Stimulated activated CD8-positive, alpha-beta memory T cell treated with anti-CD3 and anti-CD28 coated beads, Interleukin-4, amount 100 ng/mL, for 4 hours (primary cell): ENCODE measurements around the gene IP6K2.

Source experiments
- DNase-seq, 2 donors: peaks; one replicate each; pipeline ENCODE4 v3.0.0-alpha.2; 2020; ENCODE audit warnings: low read depth in 2 of 2, low spot score in 1 of 2

IP6K2 gene

GRCh38 chr3:48672522-48672921, 44.5 kb downstream of the IP6K2 start:
- no peak for DNase-seq

GRCh38 chr3:48664929-48665328, 52.1 kb downstream of the IP6K2 start:
- DNase-seq = no peak

- no peak for DNase-seq
Measured at GRCh38 chr3:48664313-48664644, 52.7 kb downstream of the IP6K2 start.

GRCh38 chr3:48663489-48664312, 53.3 kb downstream of the IP6K2 start:
- DNase-seq = peak; percentile 64 to 70

- DNase-seq = no peak
Measured at GRCh38 chr3:48662753-48663488, 54.1 kb downstream of the IP6K2 start, which contains the start of gene CELSR3. Gene CELSR3, minus strand, starts transcription at chr3:48662886. Its CDS starts 252 bp downstream, at chr3:48662634.

- DNase-seq = no peak
Measured at GRCh38 chr3:48662145-48662752, 54.8 kb downstream of the IP6K2 start.

GRCh38 chr3:48661501-48662144, 55.4 kb downstream of the IP6K2 start:
- peak; percentile 42 to 48 for DNase-seq

- no peak for DNase-seq
Measured at GRCh38 chr3:48660800-48661400, 56.1 kb downstream of the IP6K2 start.

- DNase-seq = no peak
Measured at GRCh38 chr3:48656841-48657281, 60.2 kb downstream of the IP6K2 start.

GRCh38 chr3:48656061-48656840, 60.8 kb downstream of the IP6K2 start:
- DNase-seq = peak; percentile 68 to 78

GRCh38 chr3:48655606-48656005, 61.4 kb downstream of the IP6K2 start:
- DNase-seq = peak in 1 of 2 donors; percentile 47

- no peak for DNase-seq
Measured at GRCh38 chr3:48655063-48655462, 62.0 kb downstream of the IP6K2 start.

GRCh38 chr3:48652923-48653715, 63.9 kb downstream of the IP6K2 start:
- no peak for DNase-seq

GRCh38 chr3:48651771-48652170, 65.2 kb downstream of the IP6K2 start:
- no peak for DNase-seq

GRCh38 chr3:48650723-48651122, 66.3 kb downstream of the IP6K2 start:
- DNase-seq = no peak

- no peak for DNase-seq
Measured at GRCh38 chr3:48648188-48648850, 68.7 kb downstream of the IP6K2 start.

GRCh38 chr3:48647714-48648113, 69.3 kb downstream of the IP6K2 start:
- DNase-seq = no peak

GRCh38 chr3:48644898-48645760, 71.9 kb downstream of the IP6K2 start:
- no peak for DNase-seq
